Measurements from ENCODE around the gene XYLT2.

Gene XYLT2

GRCh38 chr17:50352072-50352692 is 6.3 kb downstream of the XYLT2 start:
- no peak for DNase-seq

GRCh38 chr17:50352693-50353599 is 7.0 kb downstream of the XYLT2 start:
- DNase-seq = no peak

- DNase-seq = no peak
These were observed 7.8 kb downstream of the XYLT2 start for GRCh38 chr17:50353600-50354195.

GRCh38 chr17:50354198-50354597 is 8.3 kb downstream of the XYLT2 start:
- no peak for DNase-seq

- no peak for DNase-seq
These were observed 8.8 kb downstream of the XYLT2 start for GRCh38 chr17:50354776-50355175.

GRCh38 chr17:50355336-50355700 is 9.4 kb downstream of the XYLT2 start:
- DNase-seq = no peak

GRCh38 chr17:50355701-50356341 is 9.9 kb downstream of the XYLT2 start:
- no peak for DNase-seq

- no peak for DNase-seq
These were observed 10.5 kb downstream of the XYLT2 start for GRCh38 chr17:50356418-50356817.

- no peak for DNase-seq
These were observed 11.1 kb downstream of the XYLT2 start for GRCh38 chr17:50356892-50357510.

GRCh38 chr17:50358177-50358576 is 12.3 kb downstream of the XYLT2 start:
- DNase-seq = no peak

- no peak for DNase-seq
These were observed 13.2 kb downstream of the XYLT2 start for GRCh38 chr17:50359005-50359699.

- no peak for DNase-seq
These were observed 14.1 kb downstream of the XYLT2 start for GRCh38 chr17:50359998-50360461.

GRCh38 chr17:50360486-50361115 is 14.7 kb downstream of the XYLT2 start:
- no peak for DNase-seq

GRCh38 chr17:50361561-50362480 is 15.9 kb downstream of the XYLT2 start:
- DNase-seq = peak in 4 of 5 experiments; percentile 24 to 81 (median 34)

- DNase-seq = no peak
These were observed 16.7 kb downstream of the XYLT2 start for GRCh38 chr17:50362661-50363060.

- DNase-seq = no peak
These were observed 17.5 kb downstream of the XYLT2 start for GRCh38 chr17:50363217-50364060.

GRCh38 chr17:50364061-50364458 is 18.1 kb downstream of the XYLT2 start:
- DNase-seq = no peak

GRCh38 chr17:50364715-50365114 is 18.8 kb downstream of the XYLT2 start:
- no peak for DNase-seq

- DNase-seq = no peak
These were observed 19.2 kb downstream of the XYLT2 start for GRCh38 chr17:50365165-50365564.

All from T-helper 2 cell (primary cell).